Measurements from ENCODE around the gene TBCB.

The TBCB gene

DNA sequence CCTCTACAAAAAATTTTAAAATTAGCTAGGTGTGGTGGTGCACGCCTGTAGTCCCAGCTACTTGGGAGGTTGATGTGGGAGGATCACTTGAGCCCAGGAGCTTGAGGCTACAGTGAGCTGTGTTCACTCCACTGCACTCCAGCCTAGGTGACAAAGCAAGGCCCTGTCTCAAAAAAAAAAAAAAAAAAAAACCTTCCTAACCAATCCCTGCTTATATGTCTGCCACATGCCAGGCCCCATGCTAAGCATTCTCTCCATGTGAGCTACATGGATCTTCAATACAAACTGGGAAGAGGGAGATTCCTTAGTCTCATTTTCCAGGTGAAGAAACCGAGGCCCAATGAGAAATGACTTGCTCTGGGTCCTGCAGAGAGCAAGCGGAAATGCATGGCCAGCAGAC is 6.6 kb upstream of the TBCB start:
- in situ Hi-C loops (cut with MboI; ENCODE audit: low sequenced_read_pairs, unreplicated experiment): no loop called here
- DNase-seq (ENCODE audit: low spot score): no peak
- TF ChIP-seq, protein P1, sequence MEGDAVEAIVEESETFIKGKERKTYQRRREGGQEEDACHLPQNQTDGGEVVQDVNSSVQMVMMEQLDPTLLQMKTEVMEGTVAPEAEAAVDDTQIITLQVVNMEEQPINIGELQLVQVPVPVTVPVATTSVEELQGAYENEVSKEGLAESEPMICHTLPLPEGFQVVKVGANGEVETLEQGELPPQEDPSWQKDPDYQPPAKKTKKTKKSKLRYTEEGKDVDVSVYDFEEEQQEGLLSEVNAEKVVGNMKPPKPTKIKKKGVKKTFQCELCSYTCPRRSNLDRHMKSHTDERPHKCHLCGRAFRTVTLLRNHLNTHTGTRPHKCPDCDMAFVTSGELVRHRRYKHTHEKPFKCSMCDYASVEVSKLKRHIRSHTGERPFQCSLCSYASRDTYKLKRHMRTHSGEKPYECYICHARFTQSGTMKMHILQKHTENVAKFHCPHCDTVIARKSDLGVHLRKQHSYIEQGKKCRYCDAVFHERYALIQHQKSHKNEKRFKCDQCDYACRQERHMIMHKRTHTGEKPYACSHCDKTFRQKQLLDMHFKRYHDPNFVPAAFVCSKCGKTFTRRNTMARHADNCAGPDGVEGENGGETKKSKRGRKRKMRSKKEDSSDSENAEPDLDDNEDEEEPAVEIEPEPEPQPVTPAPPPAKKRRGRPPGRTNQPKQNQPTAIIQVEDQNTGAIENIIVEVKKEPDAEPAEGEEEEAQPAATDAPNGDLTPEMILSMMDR (IDR thresholded peaks at IDR 0.05; ENCODE audit: borderline replicate concordance, control extremely low read depth, extremely low read depth, insufficient read depth, missing control alignments): no peak

DNA sequence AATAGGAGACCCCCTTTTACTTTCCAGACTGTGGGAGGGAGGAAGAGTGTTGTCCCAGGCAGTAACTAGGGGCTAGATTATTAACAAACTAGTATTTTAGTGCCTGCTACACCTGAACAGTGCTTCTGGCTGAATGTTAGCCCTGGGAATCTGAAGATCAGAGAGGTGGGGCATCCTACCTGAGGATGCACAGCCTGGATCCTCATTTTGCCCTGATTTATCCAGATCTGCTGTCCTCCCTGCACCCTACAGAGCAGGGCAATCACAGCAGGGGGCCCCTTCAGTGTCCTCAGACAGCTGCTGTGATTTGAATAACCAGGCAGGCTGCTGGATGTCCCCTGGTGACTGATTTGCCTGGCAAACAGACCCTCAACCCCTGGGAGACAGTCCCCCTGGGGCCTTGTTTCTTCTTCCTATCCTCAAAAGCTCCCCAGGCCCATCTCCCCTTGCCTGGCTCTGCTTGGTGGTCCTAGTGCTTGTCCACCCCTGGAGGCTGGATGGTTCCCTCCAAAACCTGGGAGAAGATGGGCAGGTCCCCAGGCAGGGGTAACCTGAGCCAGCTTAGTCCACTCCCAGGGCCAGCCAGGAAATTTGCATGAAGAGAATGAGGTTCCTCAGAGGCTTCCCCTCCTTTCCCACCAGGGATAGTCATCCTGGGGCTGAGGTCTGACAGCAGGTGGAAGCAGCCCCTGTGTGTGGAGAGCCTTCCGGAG is 4.6 kb upstream of the TBCB start, which contains the start of gene OVOL3:
Gene OVOL3, plus strand, starts transcription at position 657 of the 713 bp plus-strand sequence. CDS start 60 bp downstream, outside the sequence.
- in situ Hi-C loops (cut with MboI; ENCODE audit: low sequenced_read_pairs, unreplicated experiment): no loop called here
- TF ChIP-seq, protein P1 (IDR thresholded peaks at IDR 0.05; ENCODE audit: borderline replicate concordance, control extremely low read depth, extremely low read depth, insufficient read depth, missing control alignments): no peak
- no peak for DNase-seq (ENCODE audit: low spot score)

DNA sequence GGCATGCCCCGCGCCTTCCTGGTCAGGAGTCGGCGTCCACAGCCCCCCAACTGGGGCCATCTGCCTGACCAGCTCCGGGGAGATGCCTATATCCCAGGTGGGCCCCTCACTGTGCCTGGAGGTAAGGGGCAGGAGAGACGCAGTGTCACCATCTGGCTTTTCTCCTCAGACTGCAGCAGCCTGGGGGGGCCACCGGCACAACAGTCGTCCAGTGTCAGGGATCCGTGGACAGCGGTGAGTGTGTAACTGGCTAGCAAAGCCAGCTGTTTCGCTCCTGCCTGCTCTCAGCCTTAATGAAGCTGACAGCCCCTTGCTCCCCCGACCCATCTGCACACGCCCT is 4.1 kb upstream of the TBCB start:
- no peak for DNase-seq (ENCODE audit: low spot score)
- in situ Hi-C loops (cut with MboI; ENCODE audit: low sequenced_read_pairs, unreplicated experiment): no loop called here
- TF ChIP-seq, protein P1 (IDR thresholded peaks at IDR 0.05; ENCODE audit: borderline replicate concordance, control extremely low read depth, extremely low read depth, insufficient read depth, missing control alignments): no peak

DNA sequence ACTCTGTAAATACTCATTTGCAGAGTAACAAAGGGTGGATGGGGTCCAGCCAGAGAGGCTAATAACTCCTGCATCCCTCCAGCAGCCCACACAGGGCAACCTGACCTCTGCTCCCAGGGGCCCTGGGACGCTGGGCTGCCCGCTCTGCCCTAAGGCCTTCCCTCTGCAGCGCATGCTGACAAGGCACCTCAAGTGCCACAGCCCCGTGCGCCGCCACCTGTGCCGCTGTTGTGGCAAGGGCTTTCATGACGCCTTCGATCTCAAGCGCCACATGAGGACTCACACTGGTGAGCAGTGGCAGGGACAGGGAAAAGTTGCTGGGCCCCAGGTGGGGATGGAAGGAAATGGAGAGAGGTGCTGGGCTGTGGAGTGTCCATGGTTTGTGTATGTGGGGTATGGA is 2.6 kb upstream of the TBCB start:
- TF ChIP-seq, protein P1 (IDR thresholded peaks at IDR 0.05; ENCODE audit: borderline replicate concordance, control extremely low read depth, extremely low read depth, insufficient read depth, missing control alignments): no peak
- in situ Hi-C loops (cut with MboI; ENCODE audit: low sequenced_read_pairs, unreplicated experiment): no loop called here
- no peak for DNase-seq (ENCODE audit: low spot score)

DNA sequence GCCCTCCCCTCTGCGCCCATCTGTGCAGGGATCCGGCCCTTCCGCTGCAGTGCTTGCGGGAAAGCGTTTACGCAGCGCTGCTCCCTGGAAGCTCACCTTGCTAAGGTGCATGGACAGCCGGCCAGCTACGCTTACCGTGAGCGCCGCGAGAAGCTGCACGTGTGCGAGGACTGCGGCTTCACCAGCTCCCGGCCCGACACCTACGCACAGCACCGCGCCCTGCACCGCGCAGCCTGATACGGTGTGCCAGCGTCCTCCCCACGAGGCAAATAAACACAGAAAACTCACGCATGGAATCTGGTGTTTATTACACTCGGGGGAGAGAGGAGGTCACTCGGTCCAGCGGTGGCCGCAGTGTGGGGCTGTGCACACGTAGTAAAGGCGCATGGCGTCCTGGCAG is 1.8 kb upstream of the TBCB start:
- TF ChIP-seq, protein P1 (IDR thresholded peaks at IDR 0.05; ENCODE audit: borderline replicate concordance, control extremely low read depth, extremely low read depth, insufficient read depth, missing control alignments): no peak
- DNase-seq (ENCODE audit: low spot score): no peak
- in situ Hi-C loops (cut with MboI; ENCODE audit: low sequenced_read_pairs, unreplicated experiment): no loop called here

DNA sequence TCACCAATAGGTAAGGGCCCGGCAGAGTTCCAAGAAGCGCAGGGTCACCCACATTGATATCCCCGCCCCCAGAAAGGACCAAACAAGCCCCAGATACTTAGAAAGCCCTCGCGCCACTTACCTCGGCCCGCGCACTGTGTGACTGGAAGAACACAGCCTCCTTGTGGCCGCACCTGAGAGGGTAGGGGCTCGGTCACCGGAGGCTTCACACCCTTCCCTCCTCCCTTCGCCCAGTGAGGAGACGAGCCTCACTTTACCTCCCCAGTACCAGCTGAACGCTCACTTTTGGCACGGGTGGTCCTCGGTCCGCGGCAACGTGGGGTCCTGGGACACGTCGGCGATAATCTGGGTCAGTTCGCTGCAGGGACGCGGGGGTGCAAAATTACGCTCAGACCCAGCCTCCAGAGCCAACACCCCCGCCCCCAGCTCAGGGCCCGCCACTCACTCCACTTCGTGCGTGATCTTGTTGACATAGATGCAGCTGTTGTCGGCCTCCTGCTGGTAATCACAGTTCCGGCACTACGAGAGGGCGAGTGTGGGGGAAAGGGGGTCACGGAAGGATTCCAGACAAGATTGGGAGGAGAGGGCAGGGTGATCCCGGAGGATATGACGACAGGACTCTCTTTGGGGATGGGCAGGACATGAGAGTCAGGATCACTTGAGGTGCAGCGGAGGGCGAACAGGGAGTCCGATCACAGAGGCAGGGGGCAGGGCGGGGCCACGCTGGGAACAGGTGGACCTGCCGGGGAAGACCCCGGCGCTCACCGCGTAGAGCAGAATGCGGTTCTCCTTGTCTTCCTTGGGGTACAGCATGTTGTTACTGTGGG is 1.2 kb upstream of the TBCB start:
- TF ChIP-seq, protein P1 (IDR thresholded peaks at IDR 0.05; ENCODE audit: borderline replicate concordance, control extremely low read depth, extremely low read depth, insufficient read depth, missing control alignments): peak; percentile 9
- in situ Hi-C loops (cut with MboI; ENCODE audit: low sequenced_read_pairs, unreplicated experiment): no loop called here
- DNase-seq (ENCODE audit: low spot score): peak; percentile 38
